HG03565 (cell line): ENCODE data around the gene ITPRID2.
"Not testable (repeated sequence)": the region's sequence is repeated elsewhere in the genome, so short reads cannot be mapped to it uniquely, and the experiment has no call there.

Source experiments
- ATAC-seq: cut with Tn5 transposase; IDR thresholded peaks from one replicate; pipeline ENCODE4 v1.9.1; 2021; ENCODE audit warnings: mild to moderate bottlenecking, moderate library complexity; ENCODE audit not compliant: unreplicated experiment

The ITPRID2 gene

GRCh38 chr2:181957668-181958067 is 66.1 kb downstream of the ITPRID2 start:
- no peak for ATAC-seq

DNA sequence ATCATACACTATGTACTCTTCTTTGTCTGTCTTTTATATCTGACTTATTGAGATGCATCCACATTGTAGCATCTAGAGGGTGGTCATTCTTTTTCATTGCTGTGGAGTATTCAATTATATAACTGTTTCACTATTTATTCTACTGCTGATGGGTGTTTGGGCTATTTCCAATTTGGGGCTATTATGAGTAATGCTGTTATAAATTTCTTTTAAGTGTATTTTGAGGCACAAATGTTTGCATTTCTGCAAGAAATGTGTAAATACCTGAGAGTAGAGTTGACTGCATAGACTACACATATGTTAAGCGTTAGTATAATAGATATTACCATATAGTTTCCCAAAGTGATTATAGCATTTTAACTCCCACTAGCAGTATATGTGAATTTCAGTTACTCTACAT is 67.2 kb downstream of the ITPRID2 start:
- ATAC-seq = no peak

DNA sequence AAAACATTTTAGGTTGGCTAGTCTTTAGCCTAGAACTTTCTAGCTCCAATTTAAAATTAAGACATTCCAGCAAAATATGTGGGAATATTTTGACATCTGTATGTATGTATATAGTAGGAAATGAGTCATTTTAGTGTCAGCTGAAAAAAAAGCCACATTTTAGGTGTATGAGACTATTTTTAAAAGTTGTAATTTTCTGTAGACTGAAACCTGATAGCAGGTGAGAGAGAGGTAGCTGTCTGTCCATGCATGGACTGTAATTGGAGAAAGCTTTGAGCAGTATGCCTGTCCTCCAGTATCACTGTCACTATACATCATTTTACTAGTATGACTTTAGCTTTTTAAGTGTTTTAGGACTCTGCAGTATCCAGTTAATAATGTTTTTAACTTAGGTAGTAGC is 68.0 kb downstream of the ITPRID2 start:
- ATAC-seq = no peak

GRCh38 chr2:181961167-181961566 is 69.6 kb downstream of the ITPRID2 start:
- not testable (repeated sequence) for ATAC-seq

DNA sequence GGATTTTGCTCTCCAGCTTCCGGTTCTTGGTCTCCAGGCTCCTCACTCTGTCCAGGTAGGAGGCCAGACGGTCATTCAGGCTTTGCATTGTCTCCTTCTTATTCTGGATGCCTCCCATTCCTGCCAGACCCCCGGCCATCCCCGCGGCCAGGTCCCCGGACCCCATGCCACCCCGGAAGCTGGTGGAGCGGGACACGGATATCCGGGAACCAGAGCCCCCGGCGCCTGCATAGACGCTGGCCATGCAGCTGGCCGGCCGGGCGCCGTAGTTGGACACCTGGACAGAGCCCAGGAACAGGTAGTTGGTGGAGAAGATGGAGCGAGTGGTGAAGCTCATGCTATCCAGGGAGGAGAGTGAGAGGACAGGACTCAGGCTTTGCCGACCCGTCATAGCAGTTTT is 70.6 kb downstream of the ITPRID2 start:
- no peak for ATAC-seq

- no peak for ATAC-seq
Observed at GRCh38 chr2:181970160-181970794, 78.7 kb downstream of the ITPRID2 start.

- no peak for ATAC-seq
Observed at GRCh38 chr2:181971032-181971431, 79.5 kb downstream of the ITPRID2 start.

- ATAC-seq = no peak
Observed at GRCh38 chr2:181972431-181973170, 81.1 kb downstream of the ITPRID2 start.

DNA sequence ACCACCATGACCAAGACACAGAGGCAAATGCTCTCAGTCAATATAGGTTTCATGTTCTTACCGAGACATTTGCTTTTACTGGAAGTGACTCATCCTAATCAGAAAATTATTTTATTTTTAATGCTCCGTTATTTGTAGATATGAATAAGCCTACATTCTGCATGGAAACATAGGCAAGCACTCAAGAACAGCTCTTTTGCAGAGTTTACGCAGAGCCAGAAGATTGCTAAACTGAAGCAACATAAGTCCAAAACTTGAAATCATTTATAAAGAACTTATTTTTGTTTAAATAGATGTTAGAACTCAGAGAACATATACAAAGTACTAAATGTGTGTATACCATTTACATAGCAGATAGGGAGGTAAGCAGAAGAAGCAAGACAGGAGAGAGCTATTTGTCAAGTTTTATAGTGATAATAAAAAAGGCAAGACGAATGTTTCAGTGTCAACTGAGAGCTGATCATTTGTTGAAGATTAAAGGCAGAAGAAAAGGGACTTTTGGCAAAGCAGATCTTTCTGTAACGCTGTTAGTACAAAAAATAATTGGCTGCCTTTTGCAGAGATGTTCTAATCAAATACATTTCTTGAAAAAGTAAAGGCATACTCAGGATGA is 81.7 kb downstream of the ITPRID2 start:
- no peak for ATAC-seq

DNA sequence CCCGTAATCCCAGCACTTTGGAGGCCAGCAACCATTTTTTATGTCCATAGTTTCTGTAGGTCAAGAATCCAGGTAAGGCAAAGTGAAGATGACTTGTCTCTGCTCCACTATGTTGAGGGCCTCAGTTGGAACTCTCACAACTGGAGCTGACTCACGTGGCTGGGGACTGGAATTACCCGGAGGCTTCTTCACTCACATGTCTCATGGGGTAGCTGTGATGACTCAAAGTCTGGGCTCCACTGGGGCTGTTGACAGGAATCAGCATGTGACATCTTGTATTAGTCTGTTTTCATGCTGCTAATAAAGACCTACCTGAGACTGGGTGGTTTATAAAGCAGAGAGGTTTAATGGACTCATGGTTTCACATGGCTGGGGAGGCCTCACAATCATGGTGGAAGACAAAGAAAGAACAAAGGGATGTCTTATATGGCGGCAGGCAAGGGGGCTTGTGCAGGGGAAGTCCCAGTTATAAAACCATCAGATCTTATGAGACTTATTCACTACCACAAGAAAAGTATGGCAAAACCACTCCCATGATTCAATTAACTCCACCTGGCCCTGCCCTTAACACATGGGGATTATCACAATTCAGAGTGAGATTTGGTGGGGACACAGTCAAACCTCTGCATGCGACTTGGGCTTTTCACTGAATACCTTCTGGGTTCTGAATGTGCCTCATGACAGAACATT is 86.3 kb downstream of the ITPRID2 start:
- ATAC-seq = no peak

- ATAC-seq = no peak
Observed at GRCh38 chr2:181978351-181979150, 87.0 kb downstream of the ITPRID2 start.
